Measurements from ENCODE around the gene DLL1.
A peak's percentile ranks its signal among the peaks of the same experiment; 100 is the strongest.
"Not testable (repeated sequence)": the region's sequence is repeated elsewhere in the genome, so short reads cannot be mapped to it uniquely, and the experiment has no call there.

The DLL1 gene, protein sequence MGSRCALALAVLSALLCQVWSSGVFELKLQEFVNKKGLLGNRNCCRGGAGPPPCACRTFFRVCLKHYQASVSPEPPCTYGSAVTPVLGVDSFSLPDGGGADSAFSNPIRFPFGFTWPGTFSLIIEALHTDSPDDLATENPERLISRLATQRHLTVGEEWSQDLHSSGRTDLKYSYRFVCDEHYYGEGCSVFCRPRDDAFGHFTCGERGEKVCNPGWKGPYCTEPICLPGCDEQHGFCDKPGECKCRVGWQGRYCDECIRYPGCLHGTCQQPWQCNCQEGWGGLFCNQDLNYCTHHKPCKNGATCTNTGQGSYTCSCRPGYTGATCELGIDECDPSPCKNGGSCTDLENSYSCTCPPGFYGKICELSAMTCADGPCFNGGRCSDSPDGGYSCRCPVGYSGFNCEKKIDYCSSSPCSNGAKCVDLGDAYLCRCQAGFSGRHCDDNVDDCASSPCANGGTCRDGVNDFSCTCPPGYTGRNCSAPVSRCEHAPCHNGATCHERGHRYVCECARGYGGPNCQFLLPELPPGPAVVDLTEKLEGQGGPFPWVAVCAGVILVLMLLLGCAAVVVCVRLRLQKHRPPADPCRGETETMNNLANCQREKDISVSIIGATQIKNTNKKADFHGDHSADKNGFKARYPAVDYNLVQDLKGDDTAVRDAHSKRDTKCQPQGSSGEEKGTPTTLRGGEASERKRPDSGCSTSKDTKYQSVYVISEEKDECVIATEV

DNA sequence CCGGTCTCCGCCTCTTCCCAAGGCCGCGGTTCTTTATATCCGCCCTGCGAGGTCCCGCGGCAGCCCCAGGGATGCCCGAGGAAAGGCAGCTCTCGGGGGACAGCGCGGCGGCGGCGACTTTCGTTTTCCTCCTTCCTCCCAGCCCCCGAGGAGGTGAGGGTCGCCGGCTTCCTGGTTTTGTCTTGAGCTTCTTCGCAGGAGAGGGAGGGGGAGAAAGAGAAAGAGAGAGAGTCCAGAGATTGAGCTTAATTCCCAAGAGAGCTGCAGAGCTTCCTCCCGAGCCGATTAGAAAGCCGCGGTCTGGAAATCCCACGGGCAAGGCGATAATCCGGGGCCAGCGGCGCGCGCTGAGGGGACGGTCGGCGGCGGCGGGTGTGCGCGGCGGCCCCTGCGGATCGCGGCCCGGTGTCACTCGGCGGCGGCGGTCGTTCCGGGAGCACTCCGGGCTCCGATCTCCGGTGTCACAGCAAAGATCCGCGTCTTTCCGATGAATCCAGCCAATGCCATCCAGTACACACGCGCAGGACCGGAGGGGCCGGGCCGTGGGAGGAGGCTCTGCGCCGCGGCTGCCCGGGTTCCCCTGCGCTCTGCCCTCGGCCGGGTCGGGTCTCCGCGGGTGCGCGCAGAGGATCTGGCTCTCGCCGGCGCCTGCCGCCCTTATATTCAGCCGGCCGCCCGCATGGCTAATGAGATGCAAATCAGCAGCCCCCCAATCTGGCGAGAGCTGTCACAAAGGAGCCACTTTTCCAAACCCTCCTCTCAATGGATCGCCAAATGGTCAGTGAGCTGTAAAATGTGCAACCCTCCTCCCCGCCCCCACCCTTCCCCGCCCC is at the start of gene DLL1:
Gene DLL1 (minus strand): TSS at position 783 of the 833 bp plus-strand sequence. CDS start 939 bp downstream, outside the sequence.
- H3K4me3 Mint-ChIP-seq = peak within 1 kb of the TSS; percentile 87
- DNase-seq (ENCODE audit: low spot score in 2 of 2) = peak in 1 of 2 donors; percentile 68
- ATAC-seq = peak; percentile 43
- H3K27ac Mint-ChIP-seq = peak within 1 kb of the TSS; percentile 45
- peaks cover 47% of the 10 kb centered on the region for H3K4me1 Mint-ChIP-seq
- peaks cover 5% of the 10 kb centered on the region for H3K36me3 Mint-ChIP-seq
- no peaks in the 10 kb centered on the region for H3K9me3 Mint-ChIP-seq

DNA sequence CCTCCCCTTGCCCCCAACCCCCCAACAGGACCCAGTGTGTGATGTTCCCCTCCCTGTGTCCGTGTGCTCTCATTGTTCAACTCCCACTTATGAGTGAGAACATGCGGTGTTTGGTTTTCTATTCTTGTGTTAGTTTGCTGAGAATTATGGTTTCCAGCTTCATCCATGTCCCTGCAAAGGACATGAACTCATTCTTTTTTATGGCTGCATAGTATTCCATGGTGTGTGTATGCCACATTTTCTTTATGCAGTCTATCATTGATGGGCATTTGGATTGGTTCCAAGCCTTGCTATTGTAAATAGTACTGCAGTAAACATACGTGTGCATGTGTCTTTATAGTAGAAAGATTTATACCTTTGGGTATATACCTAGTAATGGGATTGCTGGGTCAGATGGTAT is 44.3 kb upstream of the DLL1 start:
- Mint-ChIP-seq H3K36me3 (peaks cover 58% of the 10 kb centered on the region), H3K4me1 (peaks cover 37% of the 10 kb centered on the region)
- not testable (repeated sequence) for ATAC-seq; DNase-seq (ENCODE audit: low spot score in 2 of 2); H3K9me3 Mint-ChIP-seq; H3K4me3 Mint-ChIP-seq; H3K27ac Mint-ChIP-seq

GRCh38 chr6:170329321-170329720 is 38.4 kb upstream of the DLL1 start:
- no peak for ATAC-seq
- peaks cover 14% of the 10 kb centered on the region for H3K4me1 Mint-ChIP-seq
- DNase-seq (ENCODE audit: low spot score in 2 of 2) = no peak
- peaks cover 100% of the 10 kb centered on the region for H3K36me3 Mint-ChIP-seq
- H3K9me3 Mint-ChIP-seq = no peaks in the 10 kb centered on the region
- H3K4me3 Mint-ChIP-seq = no peak overlapping the region
- H3K27ac Mint-ChIP-seq = peak overlapping the region; percentile 65

GRCh38 chr6:170317718-170318117 is 26.8 kb upstream of the DLL1 start:
- peaks cover 52% of the 10 kb centered on the region for H3K36me3 Mint-ChIP-seq
- no peak overlapping the region for H3K4me3 Mint-ChIP-seq
- ATAC-seq = no peak
- H3K27ac Mint-ChIP-seq = no peak overlapping the region
- peaks cover 50% of the 10 kb centered on the region for H3K4me1 Mint-ChIP-seq
- no peak for DNase-seq (ENCODE audit: low spot score in 2 of 2)
- H3K9me3 Mint-ChIP-seq = no peaks in the 10 kb centered on the region

- no peak for ATAC-seq
- Mint-ChIP-seq H3K36me3 (peaks cover 45% of the 10 kb centered on the region), H3K27ac (peak overlapping the region; percentile 7), H3K4me3 (no peak overlapping the region), H3K4me1 (peaks cover 48% of the 10 kb centered on the region), H3K9me3 (no peaks in the 10 kb centered on the region)
- no peak for DNase-seq (ENCODE audit: low spot score in 2 of 2)
Measured at GRCh38 chr6:170317076-170317475, 26.2 kb upstream of the DLL1 start.

- Mint-ChIP-seq H3K36me3 (peaks cover 40% of the 10 kb centered on the region), H3K4me3 (no peak overlapping the region), H3K9me3 (no peaks in the 10 kb centered on the region), H3K4me1 (peaks cover 52% of the 10 kb centered on the region), H3K27ac (peak overlapping the region; percentile 7)
- ATAC-seq (peak; percentile 94), DNase-seq (ENCODE audit: low spot score in 2 of 2) (no peak)
Measured at GRCh38 chr6:170316071-170316470, 25.2 kb upstream of the DLL1 start.

DNA sequence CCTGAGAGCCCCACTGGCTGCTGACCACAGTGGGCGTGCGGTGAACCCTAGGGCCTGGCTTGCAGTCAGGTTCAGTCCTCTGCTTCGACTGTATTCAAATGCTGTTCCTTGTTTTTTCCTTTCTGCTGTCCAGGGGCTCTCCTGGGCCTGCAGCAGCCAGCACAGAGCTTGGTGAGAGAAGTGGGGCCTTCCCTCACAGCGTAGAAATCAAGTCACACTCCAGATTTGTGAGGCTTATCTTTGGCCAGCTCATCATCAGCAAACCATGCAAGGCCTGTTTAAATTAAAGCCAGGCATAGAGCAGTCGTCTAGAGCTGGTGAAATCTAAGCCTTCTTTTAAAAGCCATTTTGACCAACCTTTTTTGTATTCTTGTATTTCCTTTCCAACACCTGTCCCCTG is 24.1 kb upstream of the DLL1 start:
- ATAC-seq (no peak), DNase-seq (ENCODE audit: low spot score in 2 of 2) (no peak)
- peak overlapping the region; percentile 21 for H3K27ac Mint-ChIP-seq
- no peak overlapping the region for H3K4me3 Mint-ChIP-seq
- peaks cover 30% of the 10 kb centered on the region for H3K36me3 Mint-ChIP-seq
- peaks cover 51% of the 10 kb centered on the region for H3K4me1 Mint-ChIP-seq
- no peaks in the 10 kb centered on the region for H3K9me3 Mint-ChIP-seq

- ATAC-seq = no peak
- DNase-seq (ENCODE audit: low spot score in 2 of 2) = no peak
- Mint-ChIP-seq H3K4me3 (no peak overlapping the region), H3K9me3 (no peaks in the 10 kb centered on the region), H3K36me3 (peaks cover 22% of the 10 kb centered on the region), H3K4me1 (peaks cover 49% of the 10 kb centered on the region), H3K27ac (no peak overlapping the region)
Measured at GRCh38 chr6:170313716-170314295, 22.9 kb upstream of the DLL1 start.

- peaks cover 58% of the 10 kb centered on the region for H3K4me1 Mint-ChIP-seq
- no peak overlapping the region for H3K4me3 Mint-ChIP-seq
- ATAC-seq = no peak
- no peaks in the 10 kb centered on the region for H3K9me3 Mint-ChIP-seq
- no peak for DNase-seq (ENCODE audit: low spot score in 2 of 2)
- H3K27ac Mint-ChIP-seq = no peak overlapping the region
- peaks cover 15% of the 10 kb centered on the region for H3K36me3 Mint-ChIP-seq
Measured at GRCh38 chr6:170312876-170313275, 22.0 kb upstream of the DLL1 start.

DNA sequence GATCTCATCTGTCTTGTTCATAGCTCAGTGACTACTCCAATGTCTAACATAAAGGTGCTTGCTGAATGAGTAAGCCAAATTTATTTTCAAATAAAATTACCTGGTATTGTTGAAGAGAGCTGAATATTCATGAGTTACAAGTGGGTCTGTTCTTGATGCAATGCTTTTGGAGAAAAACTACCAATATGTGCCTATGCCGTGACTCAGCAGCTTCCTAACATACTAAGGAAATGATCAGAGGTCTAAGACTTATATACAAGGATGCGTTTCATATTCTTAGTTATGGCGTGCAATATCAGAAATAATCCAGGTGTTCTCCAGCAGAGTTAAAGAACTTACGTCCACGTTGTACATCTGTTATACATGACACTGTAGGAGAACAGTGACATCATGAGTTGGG is 20.8 kb upstream of the DLL1 start:
- no peaks in the 10 kb centered on the region for H3K9me3 Mint-ChIP-seq
- DNase-seq (ENCODE audit: low spot score in 2 of 2) = no peak
- H3K4me3 Mint-ChIP-seq = no peak overlapping the region
- peaks cover 69% of the 10 kb centered on the region for H3K4me1 Mint-ChIP-seq
- H3K36me3 Mint-ChIP-seq = peaks cover 10% of the 10 kb centered on the region
- no peak overlapping the region for H3K27ac Mint-ChIP-seq
- no peak for ATAC-seq

DNA sequence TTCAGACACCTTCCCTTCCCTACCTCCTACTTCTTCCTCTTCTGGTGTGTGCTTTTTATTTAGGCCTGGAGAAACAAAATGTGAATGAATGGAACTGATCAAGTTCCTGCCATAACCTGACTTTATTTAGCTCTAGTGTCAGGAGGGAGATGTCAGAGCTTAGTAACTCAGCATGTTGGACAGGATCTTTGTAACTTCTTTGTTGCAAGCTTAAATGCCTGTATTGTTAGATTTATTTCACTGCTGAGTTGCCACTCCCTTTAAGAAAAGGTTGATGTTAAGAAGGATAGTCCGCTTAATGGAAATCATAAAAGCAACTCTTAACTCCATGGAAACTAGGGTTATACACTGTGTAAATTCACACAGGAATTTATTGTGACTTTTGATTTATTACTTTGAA is 17.9 kb upstream of the DLL1 start:
- no peaks in the 10 kb centered on the region for H3K9me3 Mint-ChIP-seq
- peak overlapping the region; percentile 89 for H3K4me3 Mint-ChIP-seq
- ATAC-seq (no peak), DNase-seq (ENCODE audit: low spot score in 2 of 2) (no peak)
- peaks cover 56% of the 10 kb centered on the region for H3K4me1 Mint-ChIP-seq
- peaks cover 9% of the 10 kb centered on the region for H3K36me3 Mint-ChIP-seq
- H3K27ac Mint-ChIP-seq = no peak overlapping the region

DNA sequence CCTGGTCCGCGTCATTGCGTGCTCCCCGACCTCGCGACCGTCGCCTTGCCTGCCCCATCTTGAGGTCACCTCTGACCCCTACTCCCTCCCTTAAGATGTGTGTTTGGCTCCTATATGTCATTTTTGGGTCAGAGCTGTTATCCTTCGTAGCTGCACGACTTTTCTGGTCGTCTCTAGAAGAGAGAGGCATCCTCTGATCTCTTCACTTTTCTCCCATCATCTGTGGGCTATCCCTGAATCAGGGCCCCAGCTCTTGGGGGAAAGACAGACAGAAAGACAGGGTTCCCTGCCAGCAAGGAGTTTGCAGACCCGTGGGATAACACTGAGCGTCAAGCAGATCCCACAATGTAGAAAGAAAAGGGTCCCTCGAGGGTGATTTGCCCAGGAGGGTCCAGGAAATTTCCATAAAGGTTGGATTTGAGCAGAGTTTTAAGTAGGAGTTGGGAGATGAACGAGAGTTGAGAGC is 16.2 kb upstream of the DLL1 start:
- Mint-ChIP-seq H3K4me1 (peaks cover 41% of the 10 kb centered on the region), H3K36me3 (peaks cover 9% of the 10 kb centered on the region), H3K9me3 (no peaks in the 10 kb centered on the region), H3K27ac (peak overlapping the region; percentile 95), H3K4me3 (peak overlapping the region; percentile 89)
- no peak for DNase-seq (ENCODE audit: low spot score in 2 of 2)
- ATAC-seq = no peak

DNA sequence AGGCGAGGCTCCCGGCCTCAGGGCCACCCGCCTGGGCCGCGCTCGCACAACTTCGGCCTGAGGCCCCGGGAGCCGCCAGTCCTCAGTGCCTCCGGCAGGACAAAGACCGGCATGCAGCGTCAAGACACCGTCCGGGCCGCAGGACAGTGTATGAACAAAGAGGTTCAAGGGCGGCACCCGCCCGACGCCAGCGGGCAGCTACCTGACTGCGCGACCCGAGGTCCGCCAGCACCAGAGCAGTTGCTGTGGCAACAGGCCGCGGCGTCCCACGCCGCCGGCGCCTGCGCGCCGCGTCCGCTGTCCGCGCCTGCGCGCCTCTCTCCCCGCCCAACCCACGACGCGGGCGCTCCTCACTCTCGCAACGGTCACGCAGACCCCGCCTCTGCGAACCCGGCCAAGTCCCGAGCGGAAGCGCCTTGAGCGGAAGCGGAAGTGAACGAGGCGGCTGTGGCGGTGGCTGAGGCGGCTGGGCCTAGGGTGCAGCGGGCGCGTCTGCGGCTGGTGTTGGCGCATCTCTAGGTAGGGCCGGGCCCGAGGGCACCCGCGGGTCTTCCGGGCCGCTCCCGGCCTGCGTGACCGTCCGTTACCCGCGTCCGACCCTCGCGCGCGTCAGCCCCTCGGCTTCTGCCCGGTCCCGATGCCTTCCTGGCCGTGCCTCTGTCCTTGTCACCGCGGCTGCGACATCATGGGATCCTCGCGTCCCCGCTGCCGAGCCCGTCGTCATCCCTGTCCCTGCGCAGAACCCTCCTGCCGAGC is 15.6 kb upstream of the DLL1 start, which contains the start of gene FAM120B:
Gene FAM120B (plus strand): TSS at position 435 of the 756 bp plus-strand sequence. CDS start 10,633 bp downstream, outside the sequence.
- Mint-ChIP-seq H3K9me3 (no peaks in the 10 kb centered on the region), H3K4me3 (peak within 1 kb of the TSS; percentile 89), H3K27ac (peak within 1 kb of the TSS; percentile 95), H3K4me1 (peaks cover 39% of the 10 kb centered on the region), H3K36me3 (peaks cover 9% of the 10 kb centered on the region)
- peak; percentile 91 to 96 for DNase-seq (ENCODE audit: low spot score in 2 of 2)
- peak; percentile 97 for ATAC-seq

GRCh38 chr6:170305805-170306323 is 15.0 kb upstream of the DLL1 start:
- H3K36me3 Mint-ChIP-seq = peaks cover 9% of the 10 kb centered on the region
- H3K27ac Mint-ChIP-seq = no peak overlapping the region
- no peak for DNase-seq (ENCODE audit: low spot score in 2 of 2)
- ATAC-seq = no peak
- peaks cover 33% of the 10 kb centered on the region for H3K4me1 Mint-ChIP-seq
- H3K9me3 Mint-ChIP-seq = no peaks in the 10 kb centered on the region
- H3K4me3 Mint-ChIP-seq = peak overlapping the region; percentile 89
